DOHH2 (cell line): Measurements from ENCODE around the gene ARHGDIB.

Experiments used
- H3F3A ChIP-seq: fragments of 200-600 bp; sonication (generic), shearing (Covaris generic); 2 replicates; pipeline ENCODE4 v1.6.0; 2016; ENCODE audit warnings: antibody characterized with exemption, mild to moderate bottlenecking; ENCODE audit not compliant: control insufficient read depth, insufficient read depth
- H3K27ac ChIP-seq: fragments of 200-600 bp; sonication (generic); 2 replicates; pipeline ENCODE4 v1.5.1; 2014; ENCODE audit warnings: low read depth, mild to moderate bottlenecking, low read length, moderate library complexity
- H3K27me3 ChIP-seq: fragments of 200-600 bp; sonication (generic); 2 replicates; pipeline ENCODE4 v1.6.1; 2014; ENCODE audit warnings: mild to moderate bottlenecking, low read length, mixed read lengths; ENCODE audit not compliant: control insufficient read depth
- H3K36me3 ChIP-seq: fragments of 200-600 bp; sonication (generic); 2 replicates; pipeline ENCODE4 v1.6.1; 2014; ENCODE audit warnings: mild to moderate bottlenecking, low read length, moderate library complexity, mixed read lengths; ENCODE audit not compliant: control insufficient read depth
- H3K4me1 ChIP-seq: fragments of 200-600 bp; sonication (generic); 2 replicates; pipeline ENCODE4 v1.6.1; 2014; ENCODE audit warnings: mild to moderate bottlenecking, low read length, mixed read lengths; ENCODE audit not compliant: control insufficient read depth
- H3K4me2 ChIP-seq: fragments of 200-600 bp; sonication (generic); 2 replicates; pipeline ENCODE4 v1.6.0; 2014; ENCODE audit warnings: mild to moderate bottlenecking, low read length, moderate library complexity
- H3K4me3 ChIP-seq: fragments of 200-600 bp; sonication (generic); 2 replicates; pipeline ENCODE4 v1.5.1; 2014; ENCODE audit warnings: mild to moderate bottlenecking, low read length, mixed read lengths
- H3K79me2 ChIP-seq: fragments of 200-600 bp; sonication (generic); 2 replicates; pipeline ENCODE4 v1.6.1; 2014; ENCODE audit warnings: mild to moderate bottlenecking, low read length, mixed read lengths; ENCODE audit not compliant: control insufficient read depth
- H3K9me2 ChIP-seq: fragments of 200-600 bp; sonication (generic); replicated peaks from 2 replicates; pipeline ENCODE4 v1.6.1; 2014; ENCODE audit warnings: mild to moderate bottlenecking, low read length, mixed read lengths; ENCODE audit not compliant: control insufficient read depth
- H3K9me3 ChIP-seq: fragments of 200-600 bp; sonication (generic); 2 replicates; pipeline ENCODE4 v1.6.1; 2014; ENCODE audit warnings: antibody characterized with exemption, low read length, mixed read lengths; ENCODE audit not compliant: control insufficient read depth, insufficient read depth
- H4K20me1 ChIP-seq: fragments of 200-600 bp; sonication (generic); 2 replicates; pipeline ENCODE4 v1.6.0; 2014; ENCODE audit warnings: low read depth, mild to moderate bottlenecking, antibody characterized with exemption, low read length, moderate library complexity; ENCODE audit not compliant: control insufficient read depth, insufficient read depth
- EZH2phosphoT487 ChIP-seq: fragments of 200-600 bp; sonication (generic); IDR thresholded peaks from 2 replicates; pipeline ENCODE4 v1.6.1; 2017; ENCODE audit warnings: borderline replicate concordance, mild to moderate bottlenecking, antibody characterized with exemption, low read length, moderate library complexity, mixed read lengths
- TF ChIP-seq, protein P1 (sequence below): fragments of 200-600 bp; sonication (generic); IDR thresholded peaks from one replicate; pipeline ENCODE4 v1.5.1; 2014; ENCODE audit warnings: antibody characterized with exemption, mild to moderate bottlenecking, low read depth, low read length; ENCODE audit not compliant: poor library complexity, severe bottlenecking

The ARHGDIB gene

DNA sequence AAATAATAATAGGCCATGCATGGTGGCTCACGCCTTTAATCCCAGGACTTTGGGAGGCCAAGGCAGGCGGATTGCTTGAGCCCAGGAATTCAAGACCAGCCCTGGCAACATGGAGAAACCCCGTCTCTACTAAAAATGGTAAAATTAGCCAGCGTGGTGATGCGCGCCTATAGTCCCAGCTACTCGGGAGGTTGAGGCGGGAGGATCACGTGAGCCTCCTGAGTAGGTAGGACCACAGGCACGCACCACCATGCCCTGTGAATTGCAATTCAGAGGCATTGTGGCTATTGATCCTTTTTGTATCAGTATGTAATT, 2.3 kb downstream of the ARHGDIB start:
- H4K20me1 ChIP-seq, result peaks cover 7% of the 10 kb centered on the region; the same call in 1 of the 2 replicates
- peaks cover 74% of the 10 kb centered on the region for H3K36me3 ChIP-seq
- H3K79me2 ChIP-seq, result peaks cover 77% of the 10 kb centered on the region
- H3K27ac ChIP-seq, result peak overlapping the region; percentile 98
- peak overlapping the region; percentile 90 for H3K4me3 ChIP-seq
- peaks cover 85% of the 10 kb centered on the region for H3K4me1 ChIP-seq
- TF ChIP-seq, protein P1, sequence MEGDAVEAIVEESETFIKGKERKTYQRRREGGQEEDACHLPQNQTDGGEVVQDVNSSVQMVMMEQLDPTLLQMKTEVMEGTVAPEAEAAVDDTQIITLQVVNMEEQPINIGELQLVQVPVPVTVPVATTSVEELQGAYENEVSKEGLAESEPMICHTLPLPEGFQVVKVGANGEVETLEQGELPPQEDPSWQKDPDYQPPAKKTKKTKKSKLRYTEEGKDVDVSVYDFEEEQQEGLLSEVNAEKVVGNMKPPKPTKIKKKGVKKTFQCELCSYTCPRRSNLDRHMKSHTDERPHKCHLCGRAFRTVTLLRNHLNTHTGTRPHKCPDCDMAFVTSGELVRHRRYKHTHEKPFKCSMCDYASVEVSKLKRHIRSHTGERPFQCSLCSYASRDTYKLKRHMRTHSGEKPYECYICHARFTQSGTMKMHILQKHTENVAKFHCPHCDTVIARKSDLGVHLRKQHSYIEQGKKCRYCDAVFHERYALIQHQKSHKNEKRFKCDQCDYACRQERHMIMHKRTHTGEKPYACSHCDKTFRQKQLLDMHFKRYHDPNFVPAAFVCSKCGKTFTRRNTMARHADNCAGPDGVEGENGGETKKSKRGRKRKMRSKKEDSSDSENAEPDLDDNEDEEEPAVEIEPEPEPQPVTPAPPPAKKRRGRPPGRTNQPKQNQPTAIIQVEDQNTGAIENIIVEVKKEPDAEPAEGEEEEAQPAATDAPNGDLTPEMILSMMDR, result no peak
- no peak for TF ChIP-seq EZH2phosphoT487
- H3K4me2 ChIP-seq, result peak overlapping the region; percentile 98
- H3K9me2 ChIP-seq, result no peaks in the 10 kb centered on the region
- no peaks in the 10 kb centered on the region for H3K27me3 ChIP-seq
- H3K9me3 ChIP-seq, result no peaks in the 10 kb centered on the region
- H3F3A ChIP-seq, result peaks cover 67% of the 10 kb centered on the region

DNA sequence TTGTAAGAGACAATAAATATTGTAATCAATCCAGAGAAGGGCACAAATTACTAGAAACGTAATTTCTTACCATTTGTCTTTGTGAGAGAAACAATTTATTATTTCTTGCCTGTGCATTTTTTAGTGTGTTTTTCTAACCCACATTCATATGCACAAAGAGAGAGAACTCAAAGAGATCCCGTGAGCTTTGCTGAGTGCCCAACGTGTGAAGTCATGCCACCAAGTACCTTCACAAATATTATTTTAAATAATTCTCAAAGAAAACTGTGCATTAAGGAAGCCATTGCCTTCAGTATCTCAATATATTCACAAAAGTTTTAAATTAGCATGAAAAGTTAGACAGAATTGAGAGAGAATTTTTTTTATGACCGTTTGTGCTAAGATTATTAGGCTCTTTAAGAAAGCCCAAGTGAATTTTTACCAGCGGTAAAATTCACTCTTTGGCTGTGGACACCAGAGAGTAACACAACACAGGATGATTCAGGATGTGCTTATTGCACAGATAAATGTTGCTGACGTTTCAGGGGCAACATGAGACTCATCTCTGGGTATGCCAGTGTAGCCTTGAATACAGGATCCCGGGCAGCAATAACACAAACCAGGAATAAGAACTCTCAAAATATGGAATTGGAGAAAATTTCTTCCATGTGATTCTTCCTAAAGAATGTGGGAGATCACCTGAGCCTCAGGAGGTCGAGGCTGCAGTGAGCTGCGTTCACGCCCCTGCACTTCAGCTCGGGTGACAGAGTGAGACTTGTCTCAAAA, 2.9 kb downstream of the ARHGDIB start:
- H3K79me2 ChIP-seq, result peaks cover 82% of the 10 kb centered on the region
- H3K36me3 ChIP-seq, result peaks cover 80% of the 10 kb centered on the region

DNA sequence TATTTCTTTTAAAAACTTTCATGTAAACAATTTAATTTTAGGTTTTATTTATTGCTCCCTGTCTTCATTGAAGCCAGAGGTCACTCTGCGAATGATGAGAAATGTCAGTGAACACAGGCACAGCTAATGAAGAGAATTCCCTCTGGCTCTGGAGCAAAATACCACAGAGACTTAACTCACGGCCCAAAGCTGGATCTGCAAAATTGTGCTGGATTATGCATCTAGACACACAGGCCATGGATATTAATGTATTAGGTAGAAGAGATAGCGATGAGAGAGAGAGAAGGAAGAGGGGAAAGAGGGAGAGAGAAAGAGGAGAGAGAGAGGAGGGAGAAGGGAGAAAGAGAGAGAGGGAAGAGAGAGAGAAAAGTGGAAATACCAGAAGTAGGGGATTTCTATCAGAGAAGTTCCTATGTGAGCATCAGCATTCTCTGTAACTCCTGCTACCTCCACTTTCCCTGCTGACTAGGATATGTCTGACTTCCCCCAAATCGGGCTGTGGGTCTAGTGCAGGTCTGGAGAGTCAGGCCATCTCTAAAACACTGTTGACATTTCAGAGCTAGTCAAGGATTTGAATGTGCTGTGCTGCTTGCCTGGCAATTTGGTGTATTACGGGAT, 3.7 kb downstream of the ARHGDIB start:
- H3K4me2 ChIP-seq, result peak overlapping the region; percentile 98
- H3K27me3 ChIP-seq, result no peaks in the 10 kb centered on the region
- peaks cover 85% of the 10 kb centered on the region for H3K4me1 ChIP-seq
- peaks cover 88% of the 10 kb centered on the region for H3K36me3 ChIP-seq
- no peaks in the 10 kb centered on the region for H3K9me3 ChIP-seq
- H3K9me2 ChIP-seq, result no peaks in the 10 kb centered on the region
- TF ChIP-seq EZH2phosphoT487, result no peak
- TF ChIP-seq, protein P1, result no peak
- H4K20me1 ChIP-seq, result peaks cover 7% of the 10 kb centered on the region; the same call in 1 of the 2 replicates
- H3F3A ChIP-seq, result peaks cover 75% of the 10 kb centered on the region
- H3K27ac ChIP-seq, result peak overlapping the region; percentile 98
- H3K79me2 ChIP-seq, result peaks cover 91% of the 10 kb centered on the region
- H3K4me3 ChIP-seq, result peak overlapping the region; percentile 90

More for the DNA sequence above, 2.9 kb downstream of the ARHGDIB start:
- Histone ChIP-seq H3K4me1 (peaks cover 85% of the 10 kb centered on the region), H3F3A (peaks cover 71% of the 10 kb centered on the region), H3K9me3 (no peaks in the 10 kb centered on the region), H4K20me1 (peaks cover 7% of the 10 kb centered on the region; the same call in 1 of the 2 replicates), H3K27me3 (no peaks in the 10 kb centered on the region), H3K27ac (peak overlapping the region; percentile 98), H3K9me2 (no peaks in the 10 kb centered on the region), H3K4me3 (peak overlapping the region; percentile 90), H3K4me2 (peak overlapping the region; percentile 98)
- no peak for TF ChIP-seq EZH2phosphoT487
- TF ChIP-seq, protein P1, result no peak
